Inflammatory macrophage (primary cell): Measurements from ENCODE around the gene RXRA.

Experiments used
- DNase-seq, 2 donors: peaks; one replicate each; pipeline ENCODE4 v3.0.0-alpha.2; 2020 to 2022

The RXRA gene

DNA sequence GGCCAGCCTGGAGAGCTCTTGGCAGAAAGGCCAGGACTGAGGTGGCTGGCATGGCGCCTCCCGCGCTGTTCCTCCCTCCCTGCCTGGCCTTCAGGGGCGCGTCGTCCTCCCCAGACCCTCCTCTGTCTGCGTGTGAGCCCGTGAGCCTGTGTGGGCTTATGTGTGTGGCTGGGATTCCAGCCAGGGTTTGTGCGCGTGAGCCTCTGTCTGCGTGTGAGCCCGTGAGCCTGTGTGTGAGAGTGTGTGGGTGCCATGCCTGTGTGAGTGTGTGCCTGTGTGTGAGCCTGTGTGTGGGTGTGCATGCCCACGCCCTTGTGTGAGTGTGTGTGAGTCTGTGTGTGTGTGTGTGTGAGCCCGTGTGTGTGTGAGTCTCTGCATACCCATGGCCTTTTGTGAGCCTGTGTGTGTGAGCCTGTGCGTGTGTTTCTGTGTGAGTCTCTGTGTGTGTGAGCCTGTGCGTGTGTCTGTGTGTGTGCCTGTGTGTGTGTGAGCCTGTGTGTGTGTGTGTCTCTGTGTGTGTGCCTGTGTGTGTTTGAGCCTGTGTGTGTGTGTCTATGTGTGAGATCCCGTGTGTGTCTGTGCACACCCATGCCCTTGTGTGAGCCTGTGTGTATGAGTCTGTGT is 13.0 kb downstream of the RXRA start:
- DNase-seq: no peak

DNA sequence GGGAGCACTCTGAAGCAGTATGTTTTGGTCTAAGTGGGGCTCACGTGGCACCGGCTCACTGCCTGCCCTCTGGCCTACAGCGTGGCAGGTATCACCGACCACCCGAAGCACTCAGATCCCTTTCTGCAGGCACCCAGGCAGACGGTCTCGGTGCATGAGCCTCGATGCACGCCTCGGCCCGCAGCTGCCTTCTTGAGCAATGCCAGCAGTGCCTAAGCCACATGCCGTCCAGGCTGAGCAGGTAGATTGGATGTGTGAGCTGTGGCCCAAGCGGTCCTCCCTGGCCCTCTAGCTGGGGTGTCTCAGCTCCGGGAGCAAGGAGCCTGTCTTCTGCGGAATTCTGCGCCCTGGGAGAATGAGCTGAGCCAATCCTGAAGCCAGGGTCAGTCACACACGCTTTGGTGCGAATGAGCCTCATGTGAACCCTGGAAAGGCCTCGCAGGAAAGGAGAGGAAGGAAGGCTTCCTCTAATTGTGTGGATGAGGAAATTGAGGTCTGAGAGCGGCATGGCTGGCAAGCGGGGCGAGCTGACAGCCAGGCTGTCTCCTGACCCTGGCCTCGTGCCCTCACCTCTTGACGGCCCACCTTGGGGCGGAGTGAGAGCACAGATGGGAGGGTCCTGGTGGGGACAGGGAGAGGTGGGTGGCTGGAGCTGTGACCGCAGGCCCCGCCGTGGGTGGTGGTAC is 14.4 kb downstream of the RXRA start:
- DNase-seq: peak; percentile 87 to 92

DNA sequence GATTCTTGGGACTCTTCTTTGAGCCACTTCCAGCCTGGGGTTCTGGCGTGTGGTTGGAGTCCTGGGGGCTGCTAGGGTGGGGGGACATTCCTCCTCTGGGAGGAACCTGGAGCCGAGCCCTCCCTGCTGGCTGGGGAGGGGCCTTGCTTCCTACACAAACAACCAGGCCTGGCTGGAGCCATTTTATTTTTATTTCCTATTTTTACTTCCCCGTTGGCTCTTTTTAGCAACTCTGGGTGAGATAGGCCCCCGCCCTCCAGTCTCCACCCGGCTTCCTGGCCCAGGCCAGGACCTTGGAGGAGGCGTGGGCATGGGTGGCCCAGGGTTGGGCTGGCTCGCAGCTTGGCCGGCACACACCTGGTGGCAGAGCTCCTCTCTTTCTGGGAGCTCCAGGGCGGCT is 15.1 kb downstream of the RXRA start:
- peak; percentile 88 for DNase-seq

DNA sequence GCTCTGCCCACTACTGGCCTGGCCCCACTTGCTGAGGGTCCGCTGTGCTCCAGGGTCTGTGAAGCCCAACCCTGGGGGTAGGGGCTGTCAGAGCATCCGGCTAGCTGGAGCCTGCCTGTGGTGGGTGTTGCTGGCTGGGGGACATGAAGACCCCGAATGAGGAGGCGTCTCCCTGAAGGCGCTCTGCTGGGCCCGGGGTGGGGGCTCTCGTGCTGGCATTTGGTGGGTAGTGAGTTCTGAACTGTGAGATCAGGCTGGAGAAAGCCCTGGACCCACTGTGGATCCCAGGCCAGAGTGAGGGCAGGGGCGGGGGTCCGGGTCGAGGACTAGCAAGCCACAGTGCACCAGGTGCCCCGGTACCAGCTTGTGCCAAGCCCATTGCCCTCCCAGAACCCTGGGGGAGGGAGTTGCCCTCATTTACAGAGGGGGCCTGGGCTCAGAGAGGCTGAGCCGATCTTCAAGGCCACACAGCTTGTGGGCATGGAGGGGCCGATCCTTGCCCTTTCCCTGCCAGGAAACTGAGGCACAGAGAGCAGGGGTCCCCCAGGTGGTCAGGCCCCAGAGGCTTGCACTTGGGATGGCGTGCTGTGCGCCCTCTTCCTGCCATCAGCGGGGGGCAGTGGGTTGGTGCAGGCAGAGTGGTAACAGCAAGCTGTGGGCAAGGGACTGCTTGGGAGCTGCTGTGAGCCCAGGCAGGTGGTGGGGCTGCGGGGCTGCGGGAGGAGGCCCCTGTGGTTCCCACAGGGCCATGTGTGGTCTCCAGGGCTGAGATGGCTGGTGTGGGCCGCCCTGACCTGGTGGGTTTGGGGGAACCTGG is 15.9 kb downstream of the RXRA start:
- DNase-seq: no peak

DNA sequence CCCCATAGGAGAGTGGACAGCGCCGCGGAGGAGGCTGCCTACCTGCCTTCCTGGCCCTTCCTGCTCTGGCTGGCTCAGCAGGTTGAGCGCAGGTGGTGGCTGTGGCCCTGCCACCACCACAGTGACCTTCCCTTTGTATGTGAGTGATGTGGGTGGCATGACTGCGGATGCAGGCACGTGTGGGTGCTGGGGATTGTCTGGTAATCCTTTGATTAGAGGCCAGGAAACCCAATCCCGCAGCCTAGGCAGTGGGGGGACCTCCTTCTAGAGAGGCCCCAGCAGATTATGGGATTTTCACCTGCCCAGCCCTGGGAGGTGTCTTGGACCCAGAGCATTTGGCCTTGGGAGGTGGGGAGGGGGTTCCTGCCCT is 16.5 kb downstream of the RXRA start:
- peak in 1 of 2 donors; percentile 51 for DNase-seq

DNA sequence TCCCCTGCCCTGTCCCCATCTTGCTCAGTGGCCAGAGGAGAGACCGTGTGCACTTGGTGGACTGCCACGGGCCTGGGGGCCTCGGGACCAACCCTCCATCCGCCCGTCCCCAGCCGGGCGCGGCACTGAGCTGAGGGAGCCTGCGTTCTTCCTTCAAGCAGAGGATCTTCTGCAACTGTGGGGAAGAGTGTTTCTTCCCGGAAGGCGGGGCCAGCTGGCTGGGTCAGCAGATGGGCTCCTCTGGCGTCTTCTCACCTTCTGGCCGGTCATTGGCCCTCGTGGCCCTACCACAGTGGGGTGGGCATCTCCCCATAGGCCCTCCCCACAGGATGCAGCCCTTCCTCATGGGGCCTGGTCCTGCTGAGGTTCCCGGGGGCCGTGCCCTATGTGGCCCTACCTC is 17.4 kb downstream of the RXRA start:
- peak; percentile 70 to 71 for DNase-seq

DNA sequence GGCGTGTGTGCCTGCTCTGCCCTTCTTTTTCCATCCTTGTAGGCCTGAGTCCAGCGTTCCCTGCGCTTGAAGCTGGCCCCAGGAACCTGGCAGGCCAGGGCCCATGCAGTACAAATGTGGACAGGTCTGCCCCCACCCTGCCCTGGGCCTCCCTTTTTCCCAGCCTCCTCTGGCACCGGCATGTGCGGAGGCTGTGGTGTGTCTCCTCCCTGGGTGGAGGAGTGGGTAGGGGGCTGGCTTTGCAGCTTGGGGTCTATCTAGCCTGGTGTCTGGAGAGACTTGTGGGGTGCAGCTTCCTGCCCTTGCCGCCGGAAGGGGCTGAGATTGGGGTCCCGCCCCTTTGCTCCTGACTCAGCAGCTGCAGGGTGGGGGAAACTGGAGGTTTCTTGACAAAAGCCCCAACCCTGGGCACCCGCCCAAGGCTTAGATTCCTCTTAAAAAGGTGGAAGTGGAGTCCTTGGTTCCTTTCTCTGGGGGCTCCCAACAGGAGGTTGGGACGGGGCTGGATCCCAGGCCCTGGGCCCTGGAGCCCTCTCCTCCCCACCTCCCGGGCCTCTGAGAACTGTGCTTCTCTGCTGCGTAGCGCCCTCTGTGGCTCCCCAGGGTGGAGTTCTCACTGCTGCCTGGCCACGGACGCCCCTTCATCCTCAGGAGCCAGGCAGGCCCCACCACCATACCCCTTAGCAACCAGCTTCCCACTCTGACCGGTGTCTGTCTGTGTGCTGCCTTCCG is 18.0 kb downstream of the RXRA start:
- peak; percentile 75 to 77 for DNase-seq

DNA sequence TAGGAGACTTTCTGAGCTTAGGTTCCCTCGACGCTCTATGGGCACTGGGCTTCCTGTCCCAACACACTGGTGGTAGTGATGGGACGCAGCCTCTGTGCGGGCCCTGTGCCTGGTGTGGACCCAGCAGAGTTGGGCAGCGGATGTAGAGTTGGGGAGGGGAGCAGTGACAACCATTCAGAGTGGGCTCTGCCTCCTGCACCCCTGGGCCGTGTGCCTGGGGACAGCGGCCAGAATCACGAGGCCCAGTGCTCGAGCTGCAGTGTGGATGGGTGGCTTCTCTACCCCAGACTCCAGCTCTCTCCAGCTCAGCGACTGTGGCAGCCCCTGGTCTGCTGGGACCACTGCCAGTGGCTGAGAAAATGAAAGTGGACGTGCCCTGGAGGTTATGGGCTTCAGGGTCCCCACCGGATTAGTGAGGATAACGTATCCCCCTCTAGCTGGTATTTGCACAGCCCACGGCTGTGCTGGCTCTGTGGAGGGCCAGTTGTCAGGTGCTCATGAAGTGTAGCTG is 18.6 kb downstream of the RXRA start:
- DNase-seq: no peak

DNA sequence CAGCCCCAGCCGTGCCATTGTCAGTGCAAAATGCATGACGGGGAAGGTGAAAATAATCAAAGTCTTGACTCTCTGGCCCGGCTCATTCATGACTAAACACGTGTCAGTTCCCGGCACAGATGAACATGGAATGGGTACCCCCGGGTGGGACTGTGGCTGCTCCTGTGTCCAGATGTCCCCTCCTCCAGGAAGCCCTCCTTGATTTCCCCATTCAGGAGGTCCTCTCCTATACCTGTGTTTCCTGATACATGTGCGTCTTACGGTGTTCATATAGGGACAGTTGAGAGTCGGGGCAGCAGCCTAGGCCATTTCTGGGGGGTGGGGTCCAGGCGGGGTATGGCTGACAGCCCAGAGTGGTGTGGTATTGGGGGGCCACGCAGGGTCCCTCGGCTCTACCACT is 19.5 kb downstream of the RXRA start:
- no peak for DNase-seq

DNA sequence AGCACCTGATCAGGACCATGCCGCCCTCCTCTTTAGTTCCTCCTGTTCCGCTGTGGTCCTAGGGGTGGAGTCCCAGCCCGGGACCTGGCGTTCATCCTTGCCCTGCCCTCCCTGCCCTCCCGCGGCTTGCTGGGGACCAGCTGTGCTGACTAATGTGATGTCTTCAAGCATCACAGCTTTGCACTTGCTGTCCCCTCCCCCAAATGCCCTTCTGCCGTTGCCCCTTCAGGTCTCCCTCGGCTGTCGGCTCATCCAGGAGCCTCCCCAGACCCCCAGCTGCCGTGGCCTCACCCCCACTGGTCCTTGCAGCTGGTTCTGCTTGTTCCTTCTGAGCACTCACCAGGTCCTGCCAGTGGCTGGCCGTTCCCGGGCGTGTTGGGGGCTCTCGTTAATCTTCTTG is 19.9 kb downstream of the RXRA start:
- no peak for DNase-seq

DNA sequence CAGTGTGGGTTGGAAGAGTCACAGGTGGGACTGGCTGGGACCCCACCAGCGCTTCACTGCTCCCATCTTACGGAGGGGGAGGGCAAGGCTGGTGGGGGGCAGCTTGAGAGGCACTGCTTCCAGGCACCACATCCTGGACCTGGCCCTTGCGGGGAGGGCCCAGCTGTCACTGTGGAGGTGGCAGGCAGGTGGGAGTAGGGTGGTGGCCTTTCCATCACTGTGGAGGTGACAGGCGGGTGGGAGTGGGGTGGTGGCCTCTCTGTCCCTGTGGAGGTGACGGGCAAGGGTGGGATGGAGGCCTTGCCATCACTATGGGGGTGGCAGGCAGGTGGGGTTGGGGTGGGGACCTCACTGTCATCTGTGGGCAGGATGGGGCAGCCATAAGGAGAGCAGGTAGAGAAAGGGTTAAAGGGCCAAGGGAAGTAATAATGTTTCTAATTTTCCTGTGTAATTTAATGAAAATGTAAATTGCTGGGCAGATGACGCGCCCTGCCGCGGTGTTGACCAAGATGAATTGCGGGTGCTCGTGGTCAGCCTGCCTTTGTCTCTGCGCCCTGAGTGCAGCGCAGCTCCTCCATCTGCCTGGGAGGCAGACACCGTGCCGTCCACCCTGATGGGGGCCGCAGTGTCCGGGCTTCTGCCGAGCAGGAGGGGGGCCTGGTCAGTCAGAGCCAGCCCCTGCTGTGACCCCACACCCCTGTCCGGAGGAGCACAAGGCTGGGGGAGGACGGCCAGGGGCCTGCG is 20.8 kb downstream of the RXRA start:
- no peak for DNase-seq

DNA sequence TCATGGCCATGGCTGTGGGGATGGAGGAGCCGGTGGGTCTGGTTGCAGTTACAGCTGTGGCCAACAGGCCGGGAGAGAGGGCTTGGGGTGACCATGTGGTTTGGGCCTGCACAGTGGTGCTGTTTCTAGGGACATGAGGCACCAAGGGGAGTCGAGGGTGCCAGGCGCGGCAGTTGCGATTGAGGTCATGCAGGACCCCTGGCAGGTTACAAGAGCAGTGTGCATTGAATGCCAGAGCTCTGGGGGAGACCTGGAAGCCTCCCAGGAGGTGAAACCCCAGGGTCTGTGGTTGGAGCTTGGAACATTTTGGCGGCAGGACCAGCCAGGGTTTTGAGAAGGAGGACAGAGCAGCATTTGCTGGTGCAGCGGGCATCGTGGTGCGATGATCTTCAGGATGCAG is 21.7 kb downstream of the RXRA start:
- no peak for DNase-seq

DNA sequence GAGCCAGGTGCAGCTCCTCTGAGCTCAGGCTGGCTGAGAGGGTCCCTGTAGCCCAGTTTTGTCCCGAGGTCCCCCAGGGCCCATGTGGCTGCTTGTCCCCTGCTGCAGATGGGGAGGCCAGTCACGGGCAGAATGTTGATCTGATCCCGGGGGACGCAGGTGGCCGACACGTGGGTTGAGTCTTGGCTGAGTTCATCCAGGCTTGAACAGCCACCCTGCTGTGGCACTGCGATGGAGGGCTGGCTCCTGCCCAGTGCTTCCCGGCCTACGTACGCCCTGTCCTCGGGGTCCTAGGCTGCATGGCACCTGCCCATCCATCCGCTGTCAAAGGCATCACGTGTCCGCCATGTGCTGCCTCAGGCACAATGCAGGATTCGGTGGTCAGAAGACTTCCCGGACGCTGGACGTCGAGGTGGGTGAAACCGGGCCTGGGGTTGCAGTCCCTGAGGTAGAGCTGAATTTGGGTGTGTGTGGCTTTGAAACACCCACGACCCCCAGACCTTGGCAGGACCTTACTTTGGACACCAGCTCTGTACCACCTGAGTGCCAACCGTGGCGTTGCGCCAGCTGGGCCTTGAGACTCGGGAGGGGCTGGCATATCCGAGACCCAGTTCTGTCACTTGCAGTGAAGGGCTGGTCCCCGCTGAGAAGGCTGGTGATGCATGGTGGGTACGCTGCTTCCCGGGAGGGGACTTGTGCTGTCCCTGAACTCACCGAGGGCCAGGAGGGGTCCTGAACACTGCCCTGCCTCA is 22.3 kb downstream of the RXRA start:
- DNase-seq: no peak

DNA sequence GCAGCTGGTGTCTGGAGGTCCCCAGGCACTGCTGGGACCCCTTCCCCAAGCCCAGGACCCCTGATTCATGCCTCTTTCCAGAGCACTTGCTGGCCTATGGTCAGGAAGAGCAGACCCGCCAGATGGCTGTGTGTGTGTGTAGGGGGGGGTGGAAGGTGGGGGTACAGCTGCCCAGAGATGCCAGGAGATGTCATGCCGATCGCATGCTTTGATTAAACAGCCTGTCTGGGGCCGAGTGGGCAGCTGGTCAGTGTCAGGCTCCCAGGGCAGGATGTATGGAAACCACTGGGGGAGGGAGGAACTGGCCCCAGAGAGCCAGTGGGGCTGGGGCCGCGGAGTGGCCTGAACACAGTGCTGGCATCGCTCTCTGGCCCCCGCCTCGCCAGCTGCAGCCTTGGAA is 23.7 kb downstream of the RXRA start:
- no peak for DNase-seq

DNA sequence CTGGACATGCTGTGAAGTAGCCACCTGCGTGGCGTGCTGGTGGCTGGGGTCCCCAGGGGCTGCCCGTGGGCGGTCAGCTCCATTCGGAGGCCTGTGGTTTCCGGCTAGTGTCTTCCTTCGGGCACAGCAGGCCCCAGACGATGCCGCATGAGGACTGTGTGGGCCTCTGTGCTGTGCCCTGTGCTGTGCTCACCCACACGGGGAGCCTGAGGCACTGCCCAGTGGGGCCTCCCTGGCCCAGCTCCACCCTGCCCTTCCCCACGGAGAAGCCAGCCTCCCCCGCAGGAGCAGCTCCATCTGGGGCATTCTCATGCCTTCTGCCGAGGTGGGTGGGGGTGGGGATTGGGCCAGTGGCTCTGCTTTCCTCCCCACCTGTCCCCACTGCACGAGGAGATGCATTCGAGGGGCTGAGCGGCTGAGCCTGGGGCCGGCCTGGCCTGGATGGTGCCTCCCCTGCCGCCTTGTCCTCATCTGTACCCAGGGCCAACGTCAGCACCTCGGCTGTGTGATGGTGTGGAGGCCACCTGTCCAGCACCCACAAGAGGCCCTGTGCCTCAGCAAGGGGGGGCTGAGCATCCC is 24.2 kb downstream of the RXRA start:
- DNase-seq: no peak

DNA sequence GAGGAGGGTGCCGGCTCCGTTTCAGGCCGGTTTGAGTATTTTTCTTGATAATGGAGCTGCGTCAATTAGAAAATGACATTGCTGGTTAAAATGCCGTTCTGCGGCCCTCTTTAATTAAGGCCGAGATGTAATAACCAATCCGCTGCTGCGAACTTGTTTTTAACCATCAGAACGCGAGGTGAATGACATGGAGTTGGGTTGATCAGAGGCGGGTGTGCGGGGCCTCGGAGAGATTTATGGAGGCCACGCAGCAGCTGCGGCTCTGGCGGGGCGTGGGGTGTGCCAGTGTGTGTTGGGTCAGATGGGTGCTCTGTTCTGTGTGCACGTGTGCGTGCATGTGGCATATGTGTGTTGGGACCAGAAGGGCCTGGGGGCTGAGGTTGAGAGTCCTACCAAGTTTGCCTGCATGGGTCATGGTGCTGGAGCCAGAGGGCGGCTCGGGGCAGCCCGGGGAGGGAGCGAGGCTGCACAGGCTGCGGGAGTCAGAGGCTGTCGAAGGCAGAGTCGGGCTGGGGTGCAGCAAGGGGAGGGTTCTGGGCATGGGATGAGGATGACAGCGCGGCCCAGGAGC is 25.4 kb downstream of the RXRA start:
- DNase-seq: no peak

DNA sequence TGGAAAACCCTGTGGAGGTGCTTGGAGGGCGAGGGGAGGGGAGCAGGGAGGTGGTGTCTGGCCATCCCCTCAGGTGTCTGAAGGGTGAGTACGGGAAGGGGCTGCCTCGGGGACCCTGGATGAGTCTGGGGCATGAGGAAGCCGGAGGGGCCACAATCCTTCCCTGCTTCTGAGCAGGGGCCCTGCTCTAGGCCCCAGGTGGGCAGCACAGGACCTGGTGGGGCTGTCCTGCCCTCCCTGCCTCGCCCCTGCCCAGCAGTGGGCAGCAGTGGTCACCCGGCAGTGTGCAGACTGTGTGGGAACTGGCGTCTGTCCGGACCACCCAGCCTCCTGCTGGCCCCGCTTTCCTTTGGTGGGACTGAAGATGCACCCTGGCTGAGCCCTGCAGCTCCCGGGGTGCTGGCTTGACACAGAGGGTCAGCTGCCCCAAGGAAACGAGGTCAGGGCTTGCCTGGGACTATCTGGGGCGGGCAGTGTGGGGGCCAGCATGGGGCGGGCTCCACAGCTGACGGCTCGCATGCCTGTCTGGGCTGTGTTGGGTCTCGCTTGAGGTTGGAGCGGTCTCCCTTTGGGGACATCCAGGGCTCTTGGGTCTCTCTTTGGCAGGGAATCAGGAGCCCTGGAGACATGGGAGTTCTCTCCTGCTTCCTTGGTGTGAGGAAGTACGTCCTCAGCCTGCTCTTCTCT is 26.1 kb downstream of the RXRA start:
- no peak for DNase-seq

DNA sequence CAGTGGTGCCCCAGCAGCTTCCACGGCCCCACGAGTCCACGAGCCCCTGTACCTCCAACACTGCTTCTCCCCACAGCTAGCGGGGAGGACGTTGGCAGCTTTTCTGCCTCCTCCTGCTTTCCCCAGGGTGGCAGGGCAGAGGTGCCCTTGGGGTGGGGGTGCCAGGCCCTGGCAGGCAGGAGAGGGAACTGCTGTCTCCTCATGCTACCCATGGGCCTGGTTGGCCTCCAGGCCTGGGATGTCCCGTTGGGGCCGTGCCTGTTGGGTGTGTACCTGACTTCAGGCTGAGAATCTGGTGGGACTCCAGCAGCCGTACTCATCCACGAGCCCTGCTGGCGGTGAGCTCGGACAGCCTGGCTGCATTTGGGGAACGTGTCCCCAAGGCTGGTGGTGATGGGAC is 27.3 kb downstream of the RXRA start:
- DNase-seq: no peak

DNA sequence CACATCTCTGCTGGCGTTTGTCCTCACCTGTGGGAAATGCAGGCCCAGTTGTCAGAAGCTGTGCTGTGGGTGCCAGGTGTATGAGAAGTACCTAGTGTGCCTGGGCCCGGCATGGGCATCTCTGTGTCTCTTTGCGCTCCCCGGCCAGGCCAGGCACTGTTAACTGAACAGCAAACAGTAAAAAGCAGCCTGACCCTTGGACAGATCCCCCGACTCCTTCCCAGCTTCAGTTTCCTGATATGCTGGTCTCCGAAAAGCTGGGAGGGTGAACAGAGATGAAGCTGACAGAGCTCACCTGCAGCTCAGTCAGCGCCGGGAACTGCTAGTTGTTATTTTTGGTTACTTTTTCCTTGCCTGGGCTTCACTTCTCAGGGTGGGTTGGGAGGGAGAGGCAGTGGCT is 28.9 kb downstream of the RXRA start:
- DNase-seq: no peak
